ENCODE results near the gene SCN4A.

The SCN4A gene

GRCh38 chr17:63967953-63968352 lies 4.8 kb downstream of the SCN4A start:
- no peak for DNase-seq (ENCODE audit: low spot score)
- no peak overlapping the region for H3K4me3 ChIP-seq (ENCODE audit: severe bottlenecking)
- no peaks in the 10 kb centered on the region for H3K36me3 ChIP-seq (ENCODE audit: low read depth)
- H3K9me3 ChIP-seq (ENCODE audit: severe bottlenecking) = no peaks in the 10 kb centered on the region
- no peaks in the 10 kb centered on the region for H3K4me1 ChIP-seq (ENCODE audit: insufficient read depth, poor library complexity, severe bottlenecking)
- ATAC-seq (ENCODE audit: low read depth) = no peak
- no peak overlapping the region for H3K27ac ChIP-seq (ENCODE audit: poor library complexity, severe bottlenecking)
- no peak for TF ChIP-seq CTCF (IDR thresholded peaks at IDR 0.05; ENCODE audit: poor library complexity, severe bottlenecking)
- H3K27me3 ChIP-seq (ENCODE audit: insufficient read depth, poor library complexity, severe bottlenecking) = no peaks in the 10 kb centered on the region

- H3K27me3 ChIP-seq (ENCODE audit: insufficient read depth, poor library complexity, severe bottlenecking) = no peaks in the 10 kb centered on the region
- ATAC-seq (ENCODE audit: low read depth) = no peak
- no peak for TF ChIP-seq CTCF (IDR thresholded peaks at IDR 0.05; ENCODE audit: poor library complexity, severe bottlenecking)
- H3K4me3 ChIP-seq (ENCODE audit: severe bottlenecking) = no peak overlapping the region
- H3K9me3 ChIP-seq (ENCODE audit: severe bottlenecking) = no peaks in the 10 kb centered on the region
- no peaks in the 10 kb centered on the region for H3K36me3 ChIP-seq (ENCODE audit: low read depth)
- no peak for DNase-seq (ENCODE audit: low spot score)
- no peak overlapping the region for H3K27ac ChIP-seq (ENCODE audit: poor library complexity, severe bottlenecking)
- no peaks in the 10 kb centered on the region for H3K4me1 ChIP-seq (ENCODE audit: insufficient read depth, poor library complexity, severe bottlenecking)
Observed at GRCh38 chr17:63966646-63967264, 6.0 kb downstream of the SCN4A start.

GRCh38 chr17:63963123-63963522 lies 9.6 kb downstream of the SCN4A start:
- DNase-seq (ENCODE audit: low spot score) (no peak), ATAC-seq (ENCODE audit: low read depth) (no peak)
- Histone ChIP-seq H3K4me3 (ENCODE audit: severe bottlenecking) (no peak overlapping the region), H3K27ac (ENCODE audit: poor library complexity, severe bottlenecking) (no peak overlapping the region), H3K36me3 (ENCODE audit: low read depth) (no peaks in the 10 kb centered on the region), H3K4me1 (ENCODE audit: insufficient read depth, poor library complexity, severe bottlenecking) (no peaks in the 10 kb centered on the region), H3K9me3 (ENCODE audit: severe bottlenecking) (no peaks in the 10 kb centered on the region), H3K27me3 (ENCODE audit: insufficient read depth, poor library complexity, severe bottlenecking) (no peaks in the 10 kb centered on the region)
- no peak for TF ChIP-seq CTCF (IDR thresholded peaks at IDR 0.05; ENCODE audit: poor library complexity, severe bottlenecking)

GRCh38 chr17:63962298-63962744 lies 10.4 kb downstream of the SCN4A start:
- no peaks in the 10 kb centered on the region for H3K9me3 ChIP-seq (ENCODE audit: severe bottlenecking)
- no peaks in the 10 kb centered on the region for H3K4me1 ChIP-seq (ENCODE audit: insufficient read depth, poor library complexity, severe bottlenecking)
- no peak for ATAC-seq (ENCODE audit: low read depth)
- DNase-seq (ENCODE audit: low spot score) = no peak
- no peaks in the 10 kb centered on the region for H3K27me3 ChIP-seq (ENCODE audit: insufficient read depth, poor library complexity, severe bottlenecking)
- H3K4me3 ChIP-seq (ENCODE audit: severe bottlenecking) = no peak overlapping the region
- no peaks in the 10 kb centered on the region for H3K36me3 ChIP-seq (ENCODE audit: low read depth)
- no peak for TF ChIP-seq CTCF (IDR thresholded peaks at IDR 0.05; ENCODE audit: poor library complexity, severe bottlenecking)
- no peak overlapping the region for H3K27ac ChIP-seq (ENCODE audit: poor library complexity, severe bottlenecking)

Data from RWPE2 (cell line).